Nephron (organoid): ENCODE results near the gene SAMD9.
A peak's percentile ranks its signal among the peaks of the same experiment; 100 is the strongest.

Source experiments
- H3K27ac Mint-ChIP-seq, 3 experiments: 2 replicates each; pipeline ENCODE4 v1.8.0; 2020; ENCODE audit warnings: mixed read lengths in 3 of 3, mild to moderate bottlenecking in 2 of 3, moderate library complexity in 1 of 3
- H3K27me3 Mint-ChIP-seq: 2 replicates; pipeline ENCODE4 v1.8.0; 2021; ENCODE audit warnings: low read depth, mild to moderate bottlenecking, moderate library complexity, mixed read lengths
- H3K36me3 Mint-ChIP-seq: 2 replicates; pipeline ENCODE4 v1.8.0; 2020; ENCODE audit warnings: low read depth, mixed read lengths
- H3K4me1 Mint-ChIP-seq: 2 replicates; pipeline ENCODE4 v1.8.0; 2020; ENCODE audit warnings: mixed read lengths
- H3K4me3 Mint-ChIP-seq, 3 experiments: 2 replicates each; pipeline ENCODE4 v1.8.0; 2020; ENCODE audit warnings: mild to moderate bottlenecking in 3 of 3, mixed read lengths in 3 of 3, moderate library complexity in 2 of 3
- H3K9me3 Mint-ChIP-seq: 2 replicates; pipeline ENCODE4 v1.8.0; 2020; ENCODE audit warnings: mixed read lengths
- CTCF ChIP-seq, 3 experiments: fragments of 200-600 bp; sonication (generic); IDR thresholded peaks; one replicate each; pipeline ENCODE4 v1.5.0; 2021; ENCODE audit warnings: antibody characterized with exemption in 3 of 3; ENCODE audit not compliant: unreplicated experiment in 3 of 3

SAMD9 gene

DNA sequence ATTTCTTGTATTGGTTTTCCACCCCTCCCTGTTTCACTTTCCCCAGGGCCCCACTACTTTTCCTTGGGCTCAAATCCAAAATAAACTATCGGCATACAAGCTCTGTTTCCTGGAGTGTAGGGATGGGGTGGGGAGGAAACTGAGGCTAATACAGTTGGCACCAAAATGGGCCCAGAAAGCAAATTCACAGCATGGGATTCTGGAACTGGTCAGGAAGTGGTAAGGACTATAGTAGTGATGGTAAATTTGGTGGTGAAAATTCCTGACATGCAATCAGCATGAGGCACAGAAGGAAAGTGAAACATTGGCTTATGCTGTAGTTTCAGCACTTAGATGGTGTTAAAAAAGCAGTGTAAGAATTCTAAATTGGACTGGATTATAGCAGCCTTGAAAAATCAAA lies 39.1 kb upstream of the SAMD9 start:
- H3K9me3 Mint-ChIP-seq, result no peaks in the 10 kb centered on the region
- no peaks in the 10 kb centered on the region for H3K4me1 Mint-ChIP-seq
- peaks cover 3% of the 10 kb centered on the region for H3K27me3 Mint-ChIP-seq

GRCh38 chr7:93150200-93150835 lies 32.5 kb upstream of the SAMD9 start:
- TF ChIP-seq CTCF (IDR thresholded peaks at IDR 0.05; ENCODE audit: unreplicated experiment in 3 of 3), result no peak
- no peak overlapping the region for H3K27ac Mint-ChIP-seq

More for the DNA sequence above, 39.1 kb upstream of the SAMD9 start:
- Mint-ChIP-seq H3K27ac (no peak overlapping the region), H3K36me3 (no peaks in the 10 kb centered on the region), H3K4me3 (no peak overlapping the region)
- no peak for TF ChIP-seq CTCF (IDR thresholded peaks at IDR 0.05; ENCODE audit: unreplicated experiment in 3 of 3)

GRCh38 chr7:93148727-93149126 lies 30.9 kb upstream of the SAMD9 start:
- H3K4me1 Mint-ChIP-seq, result no peaks in the 10 kb centered on the region
- no peak overlapping the region for H3K4me3 Mint-ChIP-seq
- H3K27me3 Mint-ChIP-seq, result peaks cover 11% of the 10 kb centered on the region
- no peaks in the 10 kb centered on the region for H3K36me3 Mint-ChIP-seq
- no peak overlapping the region for H3K27ac Mint-ChIP-seq
- H3K9me3 Mint-ChIP-seq, result no peaks in the 10 kb centered on the region
- no peak for TF ChIP-seq CTCF (IDR thresholded peaks at IDR 0.05; ENCODE audit: unreplicated experiment in 3 of 3)

More at GRCh38 chr7:93150200-93150835, 32.5 kb upstream of the SAMD9 start:
- Mint-ChIP-seq H3K9me3 (no peaks in the 10 kb centered on the region), H3K4me1 (no peaks in the 10 kb centered on the region), H3K36me3 (no peaks in the 10 kb centered on the region), H3K4me3 (no peak overlapping the region), H3K27me3 (peaks cover 11% of the 10 kb centered on the region)

DNA sequence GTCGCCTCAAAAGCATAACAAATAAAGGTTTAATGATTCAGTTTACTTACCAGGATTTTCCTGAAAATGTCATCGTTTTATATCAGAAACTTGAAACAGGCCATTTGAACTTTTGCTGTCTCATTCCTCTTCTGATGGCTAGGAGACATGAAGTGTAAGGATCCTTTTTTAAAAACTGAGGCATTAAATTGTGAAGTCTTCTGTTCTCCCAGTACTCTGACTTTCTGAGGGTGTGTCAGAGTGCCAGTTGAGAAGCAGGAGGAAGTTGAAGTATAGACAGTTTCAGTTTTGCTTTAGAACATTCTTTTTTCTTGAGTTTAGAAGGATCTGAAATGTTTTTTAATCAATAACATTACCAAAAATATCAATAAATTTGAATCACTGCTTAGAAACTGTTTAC lies 30.4 kb upstream of the SAMD9 start, which contains the start of gene SAMD9L:
Gene SAMD9L (minus strand): TSS at position 242 of the 400 bp plus-strand sequence. CDS start 12,414 bp downstream, outside the sequence.
- Mint-ChIP-seq H3K27me3 (peaks cover 11% of the 10 kb centered on the region), H3K4me1 (no peaks in the 10 kb centered on the region), H3K9me3 (no peaks in the 10 kb centered on the region), H3K4me3 (peak within 1 kb of the TSS in 2 of 3 experiments; percentile 7 to 59), H3K27ac (peak within 1 kb of the TSS in 1 of 3 experiments; percentile 47), H3K36me3 (no peaks in the 10 kb centered on the region)
- no peak for TF ChIP-seq CTCF (IDR thresholded peaks at IDR 0.05; ENCODE audit: unreplicated experiment in 3 of 3)

GRCh38 chr7:93147363-93147762 lies 29.6 kb upstream of the SAMD9 start:
- Mint-ChIP-seq H3K4me3 (peak overlapping the region in 1 of 3 experiments; percentile 59), H3K9me3 (no peaks in the 10 kb centered on the region), H3K27ac (peak overlapping the region in 1 of 3 experiments; percentile 47), H3K36me3 (no peaks in the 10 kb centered on the region), H3K27me3 (peaks cover 11% of the 10 kb centered on the region), H3K4me1 (no peaks in the 10 kb centered on the region)
- TF ChIP-seq CTCF (IDR thresholded peaks at IDR 0.05; ENCODE audit: unreplicated experiment in 3 of 3), result no peak
